ENCODE measurements around the gene RBM11. TPM values are rescaled to one million over a fixed set of nuclear protein-coding genes. Genes with fewer than 3 reads are reported as not detected.

RBM11 gene
- total RNA-seq, 1 donor from 2014 or later: 2.7 TPM

- TF ChIP-seq, protein P1, sequence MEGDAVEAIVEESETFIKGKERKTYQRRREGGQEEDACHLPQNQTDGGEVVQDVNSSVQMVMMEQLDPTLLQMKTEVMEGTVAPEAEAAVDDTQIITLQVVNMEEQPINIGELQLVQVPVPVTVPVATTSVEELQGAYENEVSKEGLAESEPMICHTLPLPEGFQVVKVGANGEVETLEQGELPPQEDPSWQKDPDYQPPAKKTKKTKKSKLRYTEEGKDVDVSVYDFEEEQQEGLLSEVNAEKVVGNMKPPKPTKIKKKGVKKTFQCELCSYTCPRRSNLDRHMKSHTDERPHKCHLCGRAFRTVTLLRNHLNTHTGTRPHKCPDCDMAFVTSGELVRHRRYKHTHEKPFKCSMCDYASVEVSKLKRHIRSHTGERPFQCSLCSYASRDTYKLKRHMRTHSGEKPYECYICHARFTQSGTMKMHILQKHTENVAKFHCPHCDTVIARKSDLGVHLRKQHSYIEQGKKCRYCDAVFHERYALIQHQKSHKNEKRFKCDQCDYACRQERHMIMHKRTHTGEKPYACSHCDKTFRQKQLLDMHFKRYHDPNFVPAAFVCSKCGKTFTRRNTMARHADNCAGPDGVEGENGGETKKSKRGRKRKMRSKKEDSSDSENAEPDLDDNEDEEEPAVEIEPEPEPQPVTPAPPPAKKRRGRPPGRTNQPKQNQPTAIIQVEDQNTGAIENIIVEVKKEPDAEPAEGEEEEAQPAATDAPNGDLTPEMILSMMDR (IDR thresholded peaks at IDR 0.05; ENCODE audit: partially characterized antibody, unreplicated experiment): no peak
- DNase-seq: peak; percentile 47
- Mint-ChIP-seq H3K36me3 (ENCODE audit: unreplicated experiment) (no peaks in the 10 kb centered on the region), H3K27me3 (ENCODE audit: unreplicated experiment) (no peaks in the 10 kb centered on the region), H3K4me3 (ENCODE audit: unreplicated experiment) (peak overlapping the region; percentile 43), H3K4me1 (ENCODE audit: low read depth, unreplicated experiment) (no peaks in the 10 kb centered on the region), H3K9me3 (ENCODE audit: unreplicated experiment) (no peaks in the 10 kb centered on the region), H3K27ac (ENCODE audit: unreplicated experiment) (no peak overlapping the region)
Measured at GRCh38 chr21:14273736-14274538, 58.0 kb downstream of the RBM11 start.

DNA sequence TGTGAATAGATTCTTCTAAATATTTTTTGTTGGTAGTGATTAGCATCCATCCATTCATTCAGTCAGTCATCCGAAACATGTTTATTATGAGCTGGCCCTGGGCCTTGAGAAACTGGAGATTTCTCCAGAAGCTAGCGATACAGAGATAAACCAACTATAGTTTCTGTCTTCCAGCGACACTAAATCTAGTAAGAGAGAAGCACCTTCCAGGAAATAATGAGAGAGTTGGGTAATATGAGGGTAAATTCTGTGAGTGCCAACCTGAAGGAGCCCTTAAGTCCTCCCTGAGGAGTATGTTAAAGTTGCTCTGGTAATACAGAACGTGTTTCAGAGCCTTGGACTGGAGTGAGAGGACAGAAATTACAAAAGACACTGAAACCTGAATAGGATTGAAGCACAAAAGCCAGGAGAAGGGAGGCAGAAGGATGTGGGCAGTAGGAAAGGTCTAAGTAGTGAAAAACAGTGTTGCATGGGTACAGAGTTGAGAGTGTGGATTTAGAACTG lies 59.8 kb downstream of the RBM11 start:
- Mint-ChIP-seq H3K4me3 (ENCODE audit: unreplicated experiment) (no peak overlapping the region), H3K27ac (ENCODE audit: unreplicated experiment) (no peak overlapping the region), H3K9me3 (ENCODE audit: unreplicated experiment) (no peaks in the 10 kb centered on the region), H3K36me3 (ENCODE audit: unreplicated experiment) (no peaks in the 10 kb centered on the region), H3K4me1 (ENCODE audit: low read depth, unreplicated experiment) (peaks cover 2% of the 10 kb centered on the region), H3K27me3 (ENCODE audit: unreplicated experiment) (peaks cover 3% of the 10 kb centered on the region)
- no peak for DNase-seq
- TF ChIP-seq, protein P1 (IDR thresholded peaks at IDR 0.05; ENCODE audit: partially characterized antibody, unreplicated experiment): no peak

Other genes starting within 250 kb of the RBM11 start
- gene LIPI, start 5.2 kb upstream of the RBM11 start, total RNA-seq (ENCODE audit: unreplicated experiment): not detected
- 59.3 TPM for gene HSPA13, start 167.0 kb downstream of the RBM11 start, total RNA-seq (ENCODE audit: unreplicated experiment)

All from glutamatergic neuron (in vitro differentiated cells).